Breast epithelium (tissue), 3 donors: Measurements from ENCODE around the gene HPCAL1.

Experiments used
- CTCF ChIP-seq, 3 donors: fragments of 450-650 bp; IDR thresholded peaks; one replicate each; pipeline ENCODE4 v1.5.1; 2016 to 2017; ENCODE audit warnings: antibody characterized with exemption in 3 of 3, mild to moderate bottlenecking in 3 of 3, moderate library complexity in 3 of 3
- POLR2A ChIP-seq: fragments of 450-650 bp; IDR thresholded peaks from one replicate; pipeline ENCODE4 v1.6.1; 2016; ENCODE audit warnings: antibody characterized with exemption, mild to moderate bottlenecking, moderate library complexity

- TF ChIP-seq CTCF (IDR thresholded peaks at IDR 0.05) (no peak), POLR2A (no peak)
These were observed 71.7 kb downstream of the HPCAL1 start for GRCh38 chr2:10374362-10374943.
